RCC 7860 (cell line): Measurements from ENCODE around the gene TFCP2L1.

Experiments
- DNase-seq: peaks from one replicate; pipeline ENCODE4 v3.0.0-alpha.2; 2015; ENCODE audit warnings: low spot score
- FAIRE-seq: peaks from 2 replicates; lab custom pipeline; 2012; peaks lifted over from hg19 to GRCh38; lab: Jason Lieb, UNC

TFCP2L1 gene

GRCh38 chr2:121184248-121184862, 100.6 kb downstream of the TFCP2L1 start:
- FAIRE-seq (no peak), DNase-seq (no peak)

GRCh38 chr2:121182520-121182919, 102.5 kb downstream of the TFCP2L1 start:
- DNase-seq (no peak), FAIRE-seq (no peak)

DNA sequence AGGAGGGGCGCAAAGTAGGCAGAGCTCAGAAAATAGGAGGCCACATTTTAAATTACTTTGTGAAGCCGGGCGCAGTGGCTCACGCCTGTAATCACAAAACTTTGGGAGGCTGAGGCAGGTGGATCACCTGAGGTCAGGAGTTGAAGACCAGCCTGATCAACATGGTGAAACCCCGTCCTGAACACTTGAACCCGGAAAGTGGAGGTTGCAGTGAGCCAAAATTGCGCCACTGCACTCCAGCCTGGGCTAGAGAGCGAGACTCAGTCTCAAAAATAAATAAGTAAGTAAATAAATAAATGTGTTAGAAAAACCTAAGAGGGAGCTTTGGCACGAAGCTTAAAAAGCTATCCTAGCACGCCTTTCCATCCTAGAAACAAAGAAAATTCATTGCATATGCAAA, 105.5 kb downstream of the TFCP2L1 start:
- no peak for FAIRE-seq
- no peak for DNase-seq

DNA sequence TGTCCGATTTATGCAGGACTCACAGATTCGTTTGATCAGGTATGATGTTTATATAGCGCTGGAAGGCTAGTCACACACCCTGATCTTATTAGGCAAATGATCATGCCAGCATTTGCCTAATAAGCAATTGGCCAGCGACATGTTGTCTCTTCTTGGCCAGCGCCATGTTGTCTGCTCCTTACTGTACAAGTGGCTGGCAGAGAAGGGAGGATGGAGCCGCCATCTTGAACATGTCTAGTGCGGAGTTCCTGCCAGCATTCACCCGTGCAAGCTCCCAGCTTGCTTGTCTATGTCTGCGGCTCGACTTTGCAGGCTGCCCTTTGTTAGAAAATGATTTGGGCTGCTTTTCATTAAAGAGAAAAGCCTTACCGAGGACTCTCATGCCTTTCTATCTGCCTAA, 106.3 kb downstream of the TFCP2L1 start:
- FAIRE-seq = no peak
- no peak for DNase-seq

GRCh38 chr2:121177896-121178295, 107.1 kb downstream of the TFCP2L1 start:
- FAIRE-seq = no peak
- no peak for DNase-seq

- FAIRE-seq (no peak), DNase-seq (no peak)
Observed at GRCh38 chr2:121175326-121175725, 109.7 kb downstream of the TFCP2L1 start.

DNA sequence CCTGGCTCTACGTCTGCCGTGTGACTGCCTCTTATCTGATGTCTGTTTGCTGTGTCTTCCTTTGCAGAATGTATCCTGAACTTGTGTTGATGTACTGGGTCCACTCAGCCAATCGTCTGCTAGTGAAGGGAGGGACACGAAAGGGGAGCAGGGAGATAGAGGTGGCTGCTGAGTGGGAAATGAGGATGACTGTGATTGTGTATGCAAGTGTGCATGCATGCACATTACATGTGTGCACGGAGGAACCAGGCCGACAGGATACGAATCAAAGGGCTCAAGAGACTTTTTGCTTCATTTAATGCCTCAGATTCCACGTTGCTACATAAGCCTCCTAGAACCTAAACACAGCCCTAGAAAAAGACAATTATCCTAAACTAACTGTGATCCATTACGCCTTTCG, 111.2 kb downstream of the TFCP2L1 start:
- FAIRE-seq (no peak), DNase-seq (no peak)

GRCh38 chr2:121173112-121173511, 111.9 kb downstream of the TFCP2L1 start:
- no peak for DNase-seq
- no peak for FAIRE-seq

- FAIRE-seq = no peak
- no peak for DNase-seq
Observed at GRCh38 chr2:121172456-121172855, 112.5 kb downstream of the TFCP2L1 start.

GRCh38 chr2:121171625-121172119, 113.3 kb downstream of the TFCP2L1 start:
- FAIRE-seq (no peak), DNase-seq (no peak)

DNA sequence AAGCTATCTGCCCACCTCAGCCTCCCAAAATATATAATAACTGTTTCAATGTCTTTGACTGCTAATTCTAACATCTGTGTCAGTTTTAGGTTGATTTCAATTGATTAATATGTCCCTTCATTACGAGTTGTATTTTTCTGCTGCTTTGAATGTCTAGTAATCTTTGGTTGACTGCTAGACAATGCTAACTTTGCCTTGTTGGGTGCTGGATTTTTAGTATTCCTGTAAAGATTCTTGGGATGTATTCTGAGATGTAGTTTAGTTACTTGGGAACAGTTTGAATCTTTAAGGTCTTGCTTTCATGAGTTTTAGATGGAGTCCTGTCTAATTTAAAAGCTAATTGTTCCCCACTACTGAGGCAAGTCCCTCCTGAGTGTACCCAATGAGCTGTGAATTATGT, 114.4 kb downstream of the TFCP2L1 start:
- no peak for FAIRE-seq
- DNase-seq = no peak

DNA sequence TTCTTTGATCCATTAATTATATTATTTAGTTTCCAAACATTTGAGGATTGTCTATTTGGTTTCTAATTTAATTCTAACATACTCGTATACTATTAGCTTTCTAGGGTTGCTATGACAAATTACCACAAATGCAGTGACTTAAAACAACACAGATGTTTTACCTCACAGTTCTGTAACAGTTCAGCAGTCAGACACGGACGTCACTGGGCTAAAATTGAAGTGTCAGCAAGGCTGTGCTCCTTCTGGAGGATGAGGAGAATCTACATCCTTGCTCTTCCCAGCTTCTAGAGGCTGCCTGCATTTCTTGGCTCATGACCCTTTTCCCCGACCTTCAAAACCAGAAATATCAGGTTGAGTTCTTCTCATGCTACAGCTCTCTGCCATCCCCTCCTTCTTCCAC, 117.6 kb downstream of the TFCP2L1 start:
- DNase-seq (no peak), FAIRE-seq (no peak)
